Endothelial cell of umbilical vein (primary cell): ENCODE measurements around the gene KLHL24. TPM values are rescaled to one million over a fixed set of nuclear protein-coding genes. Genes with fewer than 3 reads are reported as not detected.

Experiments
- BruUV-seq: library from RNA; stranded (reverse); fragments of 400-500 nt; replicated peaks from 2 replicates; lab custom pipeline; 2021; lab: Mats Ljungman, UMichigan
- CTCF ChIA-PET: fragments of 300-600, 350-600 bp; sonication (Branson Sonifier 250); formaldehyde crosslinking; loops from one replicate; lab custom pipeline; 2021; ENCODE audit warnings: antibody characterized with exemption, inconsistent platforms; lab: Charles Lee
- POLR2A ChIA-PET: fragments of 300-600, 350-600 bp; sonication (Branson Sonifier 250); formaldehyde crosslinking; loops from one replicate; lab custom pipeline; 2021; ENCODE audit warnings: antibody characterized with exemption, inconsistent platforms; lab: Charles Lee
- DNase-seq: peaks from one replicate; pipeline ENCODE4 v3.0.0-alpha.2; 2011; ENCODE audit warnings: low read depth, low spot score
- FAIRE-seq: peaks from 2 replicates; lab custom pipeline; 2011; peaks lifted over from hg19 to GRCh38; lab: Jason Lieb, UNC
- H2AFZ ChIP-seq: 2 replicates; pipeline ENCODE4 v1.6.0; 2012; ENCODE audit warnings: low read depth, low read length, control low read depth, inconsistent platforms
- H3K27ac ChIP-seq: 2 replicates; pipeline ENCODE4 v1.5.1; 2011; ENCODE audit warnings: low read depth, mild to moderate bottlenecking, control low read depth, low read length, moderate library complexity; ENCODE audit not compliant: insufficient read depth
- H3K27me3 ChIP-seq, 2 experiments: 2 replicates each; pipeline versions ENCODE4 v1.6.0 to v1.6.1; 2011; ENCODE audit warnings: low read length in 2 of 2, mixed read lengths in 1 of 2; ENCODE audit not compliant: control insufficient read depth in 2 of 2, insufficient read depth in 2 of 2
- H3K36me3 ChIP-seq, 2 experiments: 2 replicates in 1 of 2; 3 replicates in 1 of 2; pipeline ENCODE4 v1.5.1; 2011; ENCODE audit warnings: low read length in 2 of 2, mild to moderate bottlenecking in 1 of 2, moderate library complexity in 1 of 2; ENCODE audit not compliant: control insufficient read depth in 2 of 2, insufficient read depth in 2 of 2; ENCODE audit errors: extremely low read depth in 1 of 2
- H3K4me1 ChIP-seq: 3 replicates; pipeline ENCODE4 v1.5.1; 2011; ENCODE audit warnings: mild to moderate bottlenecking, low read length; ENCODE audit not compliant: control insufficient read depth, insufficient read depth; ENCODE audit errors: extremely low read depth
- H3K4me2 ChIP-seq: 2 replicates; pipeline ENCODE4 v1.6.1; 2011; ENCODE audit warnings: low read length, control low read depth, mixed read lengths; ENCODE audit not compliant: insufficient read depth
- H3K4me3 ChIP-seq, 3 experiments: fragments of 200-600 bp in 1 of 3; sonication (generic), shearing (Covaris generic) in 1 of 3; replicated peaks in 1 of 3; 2 replicates each; pipeline ENCODE4 v1.5.1; 2011 to 2016; ENCODE audit warnings: control low read depth in 3 of 3, low read length in 3 of 3, mild to moderate bottlenecking in 2 of 3, inconsistent platforms in 1 of 3, low read depth in 1 of 3, moderate library complexity in 1 of 3; ENCODE audit not compliant: insufficient read depth in 1 of 3
- H3K79me2 ChIP-seq: 2 replicates; pipeline ENCODE4 v1.6.0; 2012; ENCODE audit warnings: low read length, inconsistent platforms; ENCODE audit not compliant: control insufficient read depth, insufficient read depth
- H3K9ac ChIP-seq: replicated peaks from 2 replicates; pipeline ENCODE3; 2011; ENCODE audit warnings: low read length, control low read depth; ENCODE audit not compliant: insufficient read depth; ENCODE audit errors: extremely low read depth
- H3K9me1 ChIP-seq: replicated peaks from 3 replicates; pipeline ENCODE4 v1.6.0; 2011; ENCODE audit warnings: mild to moderate bottlenecking, low read length; ENCODE audit not compliant: control insufficient read depth, insufficient read depth; ENCODE audit errors: extremely low read depth
- H3K9me3 ChIP-seq: replicated peaks from 2 replicates; pipeline ENCODE4 v1.5.1; 2012; ENCODE audit warnings: low read length, inconsistent platforms; ENCODE audit not compliant: control insufficient read depth, insufficient read depth
- H4K20me1 ChIP-seq: replicated peaks from 2 replicates; pipeline ENCODE3; 2011; ENCODE audit warnings: mild to moderate bottlenecking, low read length; ENCODE audit not compliant: control insufficient read depth, insufficient read depth; ENCODE audit errors: extremely low read depth
- CTCF ChIP-seq, 2 donors: IDR thresholded peaks; 1 replicate in 1 of 2; 2 replicates in 1 of 2; pipeline ENCODE4 v1.5.1; 2011; ENCODE audit warnings: low read length in 2 of 2, mild to moderate bottlenecking in 2 of 2, moderate library complexity in 2 of 2, control low read depth in 1 of 2, inconsistent platforms in 1 of 2, low read depth in 1 of 2; ENCODE audit not compliant: insufficient read depth in 1 of 2; ENCODE audit errors: extremely low read depth in 1 of 2
- EZH2 ChIP-seq: IDR thresholded peaks from 2 replicates; pipeline ENCODE4 v1.6.1; 2012; ENCODE audit warnings: borderline replicate concordance, low read depth, mild to moderate bottlenecking, moderate library complexity, low read length, inconsistent platforms; ENCODE audit not compliant: severe bottlenecking
- FOS ChIP-seq: IDR thresholded peaks from 2 replicates; pipeline ENCODE4 v1.6.1; 2011; ENCODE audit warnings: mild to moderate bottlenecking, low read length, moderate library complexity, borderline replicate concordance; ENCODE audit not compliant: insufficient read depth
- GATA2 ChIP-seq: IDR thresholded peaks from 2 replicates; pipeline ENCODE4 v1.7.0; 2011; ENCODE audit warnings: low read depth, mild to moderate bottlenecking, moderate library complexity, mixed read lengths, low read length; ENCODE audit not compliant: insufficient read length, insufficient read depth
- JUN ChIP-seq: IDR thresholded peaks from 2 replicates; pipeline ENCODE4 v1.6.1; 2011; ENCODE audit warnings: borderline replicate concordance, low read depth; ENCODE audit not compliant: insufficient read length, insufficient read depth
- MYC ChIP-seq: IDR thresholded peaks from one replicate; pipeline ENCODE4 v1.6.1; 2011; ENCODE audit warnings: mild to moderate bottlenecking, low read depth, low read length
- POLR2A ChIP-seq: IDR thresholded peaks from 2 replicates; pipeline ENCODE4 v1.6.1; 2012; ENCODE audit warnings: low read depth, mild to moderate bottlenecking, control low read depth, low read length
- POLR2AphosphoS5 ChIP-seq: IDR thresholded peaks from 2 replicates; pipeline ENCODE4 v1.6.1; 2012; ENCODE audit warnings: low read depth, mild to moderate bottlenecking, control low read depth, low read length, moderate library complexity; ENCODE audit not compliant: insufficient read depth
- dilution Hi-C: fragments of 300-500 bp; cut with MboI; formaldehyde crosslinking; loops from one replicate; pipeline ENCODE4 v1.15.0; 2019; ENCODE audit warnings: low sequenced_read_pairs; ENCODE audit not compliant: extremely low pct_ligation_motif_present
- intact Hi-C: fragments of 100-400 bp; cut with micrococcal nuclease; formaldehyde crosslinking; loops from one replicate; pipeline ENCODE4 v1.10.0; 2022
- polyA plus RNA-seq, 4 experiments: library from polyadenylated mRNA; depleted of rRNA in 3 of 4; stranded (reverse) in 3 of 4; unstranded in 1 of 4; fragments of >200 nt; gene quantifications; 2 replicates each; pipeline versions ENCODE4 v1.2.1 to v1.2.3, GENCODE V29; 2011 to 2012; ENCODE audit warnings: missing spikeins in 1 of 4
- total RNA-seq: library from RNA; stranded (reverse); gene quantifications from 2 replicates; pipeline ENCODE4 v1.2.3, GENCODE V29; 2021
- TF ChIP-seq, protein P1 (sequence below): IDR thresholded peaks from 2 replicates; pipeline ENCODE4 v1.6.1; 2011; ENCODE audit not compliant: insufficient read depth, insufficient read length

KLHL24 gene
- total and polyA plus RNA-seq, 2 donors (not counting 3 experiments of a cell fraction or from before 2014, with no cell fraction given): 14.0 to 46.2 TPM

- TF ChIP-seq POLR2AphosphoS5 (no peak), JUN (no peak), MYC (no peak), GATA2 (no peak), FOS (no peak), EZH2 (no peak), CTCF (IDR thresholded peaks at IDR 0.05; ENCODE audit: extremely low read depth in 1 of 2, insufficient read depth in 1 of 2, low read depth in 1 of 2, low read length in 2 of 2) (no peak), POLR2A (no peak)
- TF ChIP-seq, protein P1, sequence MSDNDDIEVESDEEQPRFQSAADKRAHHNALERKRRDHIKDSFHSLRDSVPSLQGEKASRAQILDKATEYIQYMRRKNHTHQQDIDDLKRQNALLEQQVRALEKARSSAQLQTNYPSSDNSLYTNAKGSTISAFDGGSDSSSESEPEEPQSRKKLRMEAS: no peak
- Histone ChIP-seq H3K36me3 (no peaks in the 10 kb centered on the region), H3K9me1 (no peaks in the 10 kb centered on the region), H3K4me3 (no peak overlapping the region), H3K27me3 (no peaks in the 10 kb centered on the region), H2AFZ (no peak overlapping the region), H4K20me1 (no peaks in the 10 kb centered on the region), H3K9me3 (no peaks in the 10 kb centered on the region), H3K4me2 (no peak overlapping the region), H3K27ac (no peak overlapping the region), H3K4me1 (no peaks in the 10 kb centered on the region), H3K79me2 (no peaks in the 10 kb centered on the region), H3K9ac (no peak overlapping the region)
- no peak for FAIRE-seq
- no TSS peak for BruUV-seq
- dilution Hi-C loops: no loop called here
- ChIA-PET POLR2A (no interaction called here), CTCF (no interaction called here)
- no peak for DNase-seq
- intact Hi-C loops: no loop called here
Observed at GRCh38 chr3:183690402-183690995, 55.1 kb downstream of the KLHL24 start.
